NCI-H774 (cell line): ENCODE results near the gene BCL7B.
"Not testable (repeated sequence)": the region's sequence is repeated elsewhere in the genome, so short reads cannot be mapped to it uniquely, and the experiment has no call there.

ENCODE experiments used
- DNase-seq: peaks from one replicate; lab custom pipeline; 2025; lab: John Stamatoyannopoulos, UW

Gene BCL7B

GRCh38 chr7:73557397-73558257 is at the start of gene BCL7B:
Gene BCL7B (minus strand): TSS chr7:73557690. CDS start chr7:73557578, 112 bp downstream.
- peak; percentile 79 for DNase-seq

- no peak for DNase-seq
Observed at GRCh38 chr7:73605601-73606220, 48.2 kb upstream of the BCL7B start.

- no peak for DNase-seq
Observed at GRCh38 chr7:73602721-73603651, 45.5 kb upstream of the BCL7B start.

- no peak for DNase-seq
Observed at GRCh38 chr7:73599916-73600315, 42.4 kb upstream of the BCL7B start.

- no peak for DNase-seq
Observed at GRCh38 chr7:73599151-73599882, 41.8 kb upstream of the BCL7B start.

- no peak for DNase-seq
Observed at GRCh38 chr7:73597978-73598782, 40.7 kb upstream of the BCL7B start.

- DNase-seq: no peak
Observed at GRCh38 chr7:73596191-73597065, 38.9 kb upstream of the BCL7B start.

GRCh38 chr7:73595358-73595757 is 37.9 kb upstream of the BCL7B start:
- DNase-seq: no peak

- no peak for DNase-seq
Observed at GRCh38 chr7:73593207-73594045, 35.9 kb upstream of the BCL7B start.

- DNase-seq: no peak
Observed at GRCh38 chr7:73586911-73587310, 29.4 kb upstream of the BCL7B start.

- DNase-seq: no peak
Observed at GRCh38 chr7:73585196-73585595, 27.7 kb upstream of the BCL7B start.

GRCh38 chr7:73582664-73583202 is 25.2 kb upstream of the BCL7B start:
- no peak for DNase-seq

GRCh38 chr7:73581006-73581405 is 23.5 kb upstream of the BCL7B start:
- not testable (repeated sequence) for DNase-seq

GRCh38 chr7:73578342-73579128 is 21.0 kb upstream of the BCL7B start, which contains the start of gene TBL2:
Gene TBL2 (minus strand): TSS chr7:73578579. CDS start chr7:73578549, 30 bp downstream.
- DNase-seq: peak; percentile 96

GRCh38 chr7:73577627-73578341 is 20.3 kb upstream of the BCL7B start:
- no peak for DNase-seq

GRCh38 chr7:73573791-73574190 is 16.3 kb upstream of the BCL7B start:
- DNase-seq: no peak

GRCh38 chr7:73573276-73573675 is 15.8 kb upstream of the BCL7B start:
- DNase-seq: no peak
